ENCODE results near the gene CEMP1. TPM values are rescaled to one million over a fixed set of nuclear protein-coding genes. Genes with fewer than 3 reads are reported as not detected.

Gene CEMP1
- polyA plus RNA-seq, 3 donors, result 0.45 to 0.97 (median 0.66) TPM

- no peak overlapping the region for H3K27ac ChIP-seq (ENCODE audit: low read depth, low read length)
- WGBS, 3 donors, result 94 to 95% (median 94%) methylated on average over 62 of the region's 62 CpGs
These were observed 34.7 kb downstream of the CEMP1 start for GRCh38 chr16:2496223-2497115.

DNA sequence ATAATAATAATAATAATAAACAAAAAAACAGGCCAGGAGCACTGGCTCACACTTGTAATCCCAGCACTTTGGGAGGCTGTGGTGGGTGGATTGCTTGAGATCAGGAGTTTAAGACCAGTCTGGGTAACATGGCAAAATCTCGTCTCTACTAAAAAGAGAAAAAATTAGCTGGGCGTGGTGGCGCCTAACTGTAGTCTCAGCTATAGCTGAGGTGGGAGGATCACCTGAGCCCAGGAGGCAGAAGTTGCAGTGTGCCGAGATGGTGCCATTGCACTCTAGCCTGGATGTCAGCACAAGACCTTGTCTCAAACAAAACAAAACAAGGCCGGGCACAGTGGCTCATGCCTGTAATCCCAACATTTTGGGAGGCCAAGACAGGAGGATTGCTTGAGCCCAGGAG, 36.2 kb downstream of the CEMP1 start:
- whole genome bisulfite sequencing, 3 donors, result 93 to 94% (median 94%) methylated on average over 5 of the region's 5 CpGs
- H3K27ac ChIP-seq (ENCODE audit: low read depth, low read length), result no peak overlapping the region

GRCh38 chr16:2494616-2495015, 36.6 kb downstream of the CEMP1 start:
- 90 to 94% (median 91%) methylated on average over 5 of the region's 5 CpGs for WGBS, 3 donors

GRCh38 chr16:2493605-2494004, 37.6 kb downstream of the CEMP1 start:
- WGBS, 3 donors, result 72 to 92% (median 85%) methylated on average over 6 of the region's 6 CpGs
- no peak overlapping the region for H3K27ac ChIP-seq (ENCODE audit: low read depth, low read length)

More at GRCh38 chr16:2494616-2495015, 36.6 kb downstream of the CEMP1 start:
- H3K27ac ChIP-seq (ENCODE audit: low read depth, low read length), result no peak overlapping the region

DNA sequence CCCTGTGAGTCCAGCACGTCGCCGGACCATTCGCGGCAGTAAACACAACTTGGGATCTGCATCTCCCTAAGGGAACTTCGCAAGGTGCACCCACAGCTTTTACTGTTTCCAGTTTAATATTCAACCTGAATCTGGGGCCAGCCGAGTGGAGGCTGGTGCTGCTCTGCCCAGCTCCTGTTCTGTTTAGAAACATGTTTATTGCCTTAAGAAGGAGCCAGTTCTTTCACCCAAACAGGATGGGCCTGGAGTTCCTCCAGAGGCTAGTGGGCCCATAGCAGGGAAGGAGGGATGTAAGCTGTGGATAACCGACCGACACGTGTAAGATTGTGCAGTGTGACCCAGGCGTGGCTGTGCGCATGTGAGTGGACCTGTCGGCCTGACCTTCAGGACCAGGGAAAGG, 38.9 kb downstream of the CEMP1 start:
- 39 to 94% (median 89%) methylated on average over 13 of the region's 13 CpGs for WGBS, 3 donors
- H3K27ac ChIP-seq (ENCODE audit: low read depth, low read length), result no peak overlapping the region

GRCh38 chr16:2490190-2491105, 40.8 kb downstream of the CEMP1 start:
- WGBS, 3 donors, result 74 to 94% (median 93%) methylated on average over 23 of the region's 23 CpGs
- no peak overlapping the region for H3K27ac ChIP-seq (ENCODE audit: low read depth, low read length)

DNA sequence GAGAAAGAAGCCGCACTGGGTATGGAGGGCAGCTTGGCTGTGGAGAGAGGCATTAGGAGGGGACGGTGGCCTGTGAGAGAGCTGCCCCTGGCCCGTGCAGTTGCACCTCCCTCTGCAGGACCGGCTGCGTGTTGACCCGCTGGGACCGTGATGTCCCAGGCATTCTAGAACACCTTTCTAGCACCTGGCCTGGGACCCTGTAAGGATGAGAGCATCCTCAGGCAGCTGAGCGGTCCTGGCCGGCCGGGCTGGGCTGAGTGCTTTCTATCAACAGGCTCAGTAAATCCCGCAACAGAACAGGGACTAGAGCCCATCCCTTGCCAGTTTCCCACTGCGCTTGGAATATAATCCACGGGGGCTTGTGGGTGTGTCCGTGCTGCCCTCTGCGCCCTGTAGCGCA, 41.6 kb downstream of the CEMP1 start:
- H3K27ac ChIP-seq (ENCODE audit: low read depth, low read length), result no peak overlapping the region
- 95 to 96% (median 95%) methylated on average over 16 of the region's 16 CpGs for WGBS, 3 donors

GRCh38 chr16:2487903-2488531, 43.2 kb downstream of the CEMP1 start:
- WGBS, 3 donors, result 46 to 70% (median 66%) methylated on average over 13 to 15 of the region's 15 CpGs

DNA sequence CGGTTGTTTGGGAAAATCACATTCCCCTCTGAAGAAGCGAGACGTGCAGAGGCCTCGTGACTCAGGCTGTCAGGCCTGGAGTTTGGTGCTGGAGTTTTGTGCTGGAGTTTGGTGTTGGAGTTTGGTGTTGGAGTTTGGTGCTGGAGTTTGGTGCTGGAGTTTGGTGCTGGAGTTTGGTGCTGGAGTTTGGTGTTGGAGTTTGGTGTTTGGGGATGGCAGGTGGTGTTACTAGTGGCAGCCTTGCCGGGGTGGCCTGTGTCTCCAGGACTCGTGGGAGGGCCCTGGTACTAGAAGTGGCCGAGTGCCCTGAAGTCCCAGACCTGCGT, 43.7 kb downstream of the CEMP1 start:
- no peak overlapping the region for H3K27ac ChIP-seq (ENCODE audit: low read depth, low read length)
- WGBS, 3 donors, result 59 to 72% (median 67%) methylated on average over 8 of the region's 8 CpGs

More at GRCh38 chr16:2487903-2488531, 43.2 kb downstream of the CEMP1 start:
- H3K27ac ChIP-seq (ENCODE audit: low read depth, low read length), result no peak overlapping the region

DNA sequence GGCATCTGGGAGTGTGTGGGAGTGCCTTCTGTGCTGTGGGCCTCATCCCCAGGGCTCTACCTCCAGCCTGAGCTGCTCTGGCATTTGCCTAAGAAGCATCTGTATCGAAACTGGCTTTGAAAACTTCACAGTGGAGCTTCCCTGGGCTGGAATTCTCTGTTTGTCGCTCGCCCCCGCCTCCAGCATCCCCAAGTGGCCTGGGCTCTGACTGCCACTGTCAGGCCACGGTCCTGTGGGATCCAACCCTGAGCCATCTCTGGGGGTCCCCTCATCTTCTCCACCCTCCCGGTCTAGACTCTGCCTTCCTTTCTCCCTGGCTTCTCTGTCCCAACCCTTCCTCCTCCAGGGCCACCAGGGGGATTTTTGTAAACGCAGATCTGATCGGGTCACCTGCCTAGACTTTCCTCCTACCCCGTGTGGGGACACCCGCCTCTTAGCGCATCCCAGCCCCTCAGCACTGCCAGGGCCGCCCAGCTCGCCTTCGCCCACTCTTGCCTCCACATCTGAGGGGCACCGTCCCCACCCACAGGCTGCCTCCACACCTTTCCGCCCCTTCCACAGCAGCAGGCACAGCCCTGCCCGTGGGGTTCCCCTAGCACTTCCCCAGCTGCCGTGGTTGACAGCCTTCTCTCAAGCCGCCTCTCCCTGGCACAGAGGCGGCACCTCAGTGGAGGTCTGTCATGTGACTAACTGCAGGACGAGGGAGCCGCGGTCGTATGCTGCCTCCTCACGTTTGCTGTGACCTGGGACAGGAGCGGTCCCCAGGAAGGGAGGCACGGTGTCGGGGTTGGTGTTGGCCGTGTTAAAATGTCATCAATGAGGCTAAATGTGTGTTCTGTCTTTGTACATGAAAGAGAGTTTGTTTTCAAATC, 44.3 kb downstream of the CEMP1 start:
- no peak overlapping the region for H3K27ac ChIP-seq (ENCODE audit: low read depth, low read length)
- WGBS, 3 donors, result 55 to 61% (median 55%) methylated on average over 29 of the region's 29 CpGs

GRCh38 chr16:2485811-2486507, 45.2 kb downstream of the CEMP1 start:
- H3K27ac ChIP-seq (ENCODE audit: low read depth, low read length), result no peak overlapping the region

GRCh38 chr16:2484898-2485508, 46.2 kb downstream of the CEMP1 start:
- 72 to 87% (median 85%) methylated on average over 12 to 13 of the region's 13 CpGs for WGBS, 3 donors

More at GRCh38 chr16:2485811-2486507, 45.2 kb downstream of the CEMP1 start:
- 60 to 74% (median 66%) methylated on average over 32 to 33 of the region's 33 CpGs for WGBS, 3 donors

DNA sequence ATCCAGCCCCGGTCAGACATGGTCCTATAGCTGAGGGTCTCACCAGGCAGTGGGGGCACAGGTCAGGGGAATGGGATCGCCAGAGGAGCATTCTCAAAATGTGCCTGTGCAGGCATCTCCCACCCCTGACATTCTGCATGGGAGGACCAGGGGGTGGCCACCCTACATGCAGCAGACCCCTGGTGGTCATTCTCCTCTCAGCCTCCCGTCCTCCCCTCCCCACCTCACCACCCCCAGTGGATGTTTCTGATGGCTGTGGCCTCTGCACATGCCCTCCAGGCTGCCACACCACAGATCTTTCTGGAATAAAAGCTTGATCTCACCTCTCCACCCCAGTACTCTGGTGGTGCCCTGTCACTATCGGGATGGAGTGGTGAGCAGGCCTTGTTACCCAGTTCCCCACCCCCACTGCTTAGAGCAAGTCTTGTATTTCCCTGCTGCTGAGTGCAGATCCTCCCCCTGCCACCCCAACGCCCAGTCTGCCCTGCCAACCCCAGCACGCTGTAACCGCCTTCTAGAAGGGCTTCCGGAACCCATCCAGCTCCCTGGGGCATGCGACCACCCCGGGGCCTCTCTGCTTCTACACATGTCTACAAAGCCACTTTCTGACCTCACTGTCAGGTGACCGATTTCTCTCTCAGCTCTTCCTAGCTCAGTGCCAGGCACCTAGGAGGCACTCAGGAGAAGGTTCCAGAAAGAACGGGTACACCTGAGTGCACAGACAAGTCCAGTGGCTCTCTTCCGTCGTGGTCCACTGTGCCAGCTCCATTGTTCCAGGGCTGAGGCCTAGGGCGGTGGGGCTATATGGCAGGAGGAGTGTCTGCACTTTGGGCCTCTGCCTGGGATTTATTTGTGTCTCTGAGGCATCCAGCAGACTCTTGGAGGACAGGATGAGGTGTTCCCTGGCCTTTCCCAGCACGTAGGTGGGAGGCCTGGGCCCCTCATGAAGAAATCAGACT, 47.0 kb downstream of the CEMP1 start:
- WGBS, 3 donors, result 83 to 90% (median 86%) methylated on average over 16 of the region's 16 CpGs
- no peak overlapping the region for H3K27ac ChIP-seq (ENCODE audit: low read depth, low read length)

More at GRCh38 chr16:2484898-2485508, 46.2 kb downstream of the CEMP1 start:
- no peak overlapping the region for H3K27ac ChIP-seq (ENCODE audit: low read depth, low read length)

- WGBS, 3 donors, result 34 to 50% (median 48%) methylated on average over 30 to 32 of the region's 32 CpGs
- no peak overlapping the region for H3K27ac ChIP-seq (ENCODE audit: low read depth, low read length)
These were observed 48.3 kb downstream of the CEMP1 start for GRCh38 chr16:2482708-2483534.

- 40 to 74% (median 72%) methylated on average over 13 of the region's 13 CpGs for WGBS, 3 donors
- H3K27ac ChIP-seq (ENCODE audit: low read depth, low read length), result no peak overlapping the region
These were observed 49.0 kb downstream of the CEMP1 start for GRCh38 chr16:2482249-2482648.
